GM23248 (cell line): ENCODE measurements around the gene PTPRT. TPM values are rescaled to one million over a fixed set of nuclear protein-coding genes. Genes with fewer than 3 reads are reported as not detected.

Experiments
- DNase-seq: peaks from one replicate; pipeline ENCODE4 v3.0.0-alpha.2; 2015
- H2AFZ ChIP-seq: fragments of 200-600 bp; sonication (generic); 2 replicates; pipeline ENCODE4 v1.6.1; 2016; ENCODE audit warnings: antibody characterized with exemption
- H3F3A ChIP-seq: fragments of 200-600 bp; sonication (generic); 2 replicates; pipeline ENCODE4 v1.6.1; 2016; ENCODE audit warnings: mild to moderate bottlenecking, antibody characterized with exemption, mixed run types; ENCODE audit not compliant: insufficient read depth
- H3K27ac ChIP-seq: fragments of 200-600 bp; sonication (generic); 2 replicates; pipeline ENCODE4 v1.5.1; 2016; ENCODE audit warnings: mild to moderate bottlenecking
- H3K27me3 ChIP-seq: fragments of 200-600 bp; sonication (generic); replicated peaks from 2 replicates; pipeline ENCODE4 v1.6.1; 2016; ENCODE audit warnings: mild to moderate bottlenecking; ENCODE audit not compliant: insufficient read depth
- H3K36me3 ChIP-seq: fragments of 200-600 bp; sonication (generic); 2 replicates; pipeline ENCODE4 v1.6.1; 2016; ENCODE audit warnings: low read depth, mild to moderate bottlenecking
- H3K4me1 ChIP-seq: fragments of 200-600 bp; sonication (generic); 2 replicates; pipeline ENCODE4 v1.6.1; 2016; ENCODE audit warnings: mild to moderate bottlenecking; ENCODE audit not compliant: insufficient read depth
- H3K4me2 ChIP-seq: fragments of 200-600 bp; sonication (generic); one replicate; pipeline ENCODE4 v1.6.1; 2016; ENCODE audit warnings: mild to moderate bottlenecking; ENCODE audit not compliant: unreplicated experiment
- H3K4me3 ChIP-seq: fragments of 200-600 bp; sonication (generic); 2 replicates; pipeline ENCODE4 v1.5.1; 2016; ENCODE audit warnings: mild to moderate bottlenecking
- H3K79me2 ChIP-seq: fragments of 200-600 bp; sonication (generic); 2 replicates; pipeline ENCODE4 v1.6.1; 2016; ENCODE audit warnings: mild to moderate bottlenecking; ENCODE audit not compliant: insufficient read depth
- H3K9ac ChIP-seq: fragments of 200-600 bp; sonication (generic); 2 replicates; pipeline ENCODE4 v1.6.1; 2016; ENCODE audit warnings: mild to moderate bottlenecking
- H3K9me2 ChIP-seq: fragments of 200-600 bp; sonication (generic); 2 replicates; pipeline ENCODE4 v1.6.1; 2016; ENCODE audit warnings: mixed run types, mild to moderate bottlenecking, moderate library complexity; ENCODE audit not compliant: insufficient read depth
- H3K9me3 ChIP-seq: fragments of 200-600 bp; sonication (generic); one replicate; pipeline ENCODE4 v1.6.1; 2017; ENCODE audit warnings: low read depth
- H4K20me1 ChIP-seq: fragments of 200-600 bp; sonication (generic); 2 replicates; pipeline ENCODE4 v1.6.0; 2016; ENCODE audit not compliant: insufficient read depth
- EZH2 ChIP-seq: fragments of 200-600 bp; sonication (generic); IDR thresholded peaks from 2 replicates; pipeline ENCODE4 v1.6.1; 2018; ENCODE audit warnings: antibody characterized with exemption, mild to moderate bottlenecking; ENCODE audit not compliant: insufficient read depth, poor library complexity, severe bottlenecking
- EZH2phosphoT487 ChIP-seq: fragments of 200-600 bp; sonication (generic); IDR thresholded peaks from 2 replicates; pipeline ENCODE4 v1.6.1; 2018; ENCODE audit warnings: antibody characterized with exemption, moderate library complexity, mild to moderate bottlenecking, low read depth; ENCODE audit not compliant: insufficient read depth
- WGBS, 2 experiments: methylation state at CpG; one replicate each; pipeline ENCODE4 v1.1.6; 2015 to 2017; ENCODE audit warnings: low lambda C conversion rate in 2 of 2, low coverage in 1 of 2; ENCODE audit errors: missing lambda C conversion rate in 2 of 2; 5-methylcytosine and 5-hydroxymethylcytosine counted together
- in situ Hi-C: fragments of 300-500 bp; cut with MboI; formaldehyde crosslinking; loops from 2 replicates; pipeline ENCODE4 v1.15.0; 2020
- polyA plus RNA-seq: library from polyadenylated mRNA; unstranded; fragments of >200 nt; fragmentation: Nextera tagmentation; extraction: Ambion mirVana; gene quantifications from 2 replicates; pipeline ENCODE4 v1.2.1, GENCODE V29; 2016
- total RNA-seq: library from RNA; depleted of rRNA; stranded (reverse); fragments of >200 nt; shearing (Covaris generic); gene quantifications from 2 replicates; pipeline ENCODE4 v1.2.3, GENCODE V29; 2014

Gene PTPRT
- total and polyA plus RNA-seq, 2 experiments from 2014 or later: not detected

GRCh38 chr20:42461291-42461690 is 728.4 kb downstream of the PTPRT start:
- Histone ChIP-seq H3K4me1 (no peaks in the 10 kb centered on the region), H3K4me3 (no peak overlapping the region), H3K9ac (no peak overlapping the region), H3K9me2 (no peaks in the 10 kb centered on the region), H3F3A (no peaks in the 10 kb centered on the region), H3K79me2 (no peaks in the 10 kb centered on the region), H3K27ac (no peak overlapping the region), H3K36me3 (no peaks in the 10 kb centered on the region), H3K4me2 (no peak overlapping the region), H4K20me1 (no peaks in the 10 kb centered on the region), H3K9me3 (no peaks in the 10 kb centered on the region), H3K27me3 (no peaks in the 10 kb centered on the region), H2AFZ (no peak overlapping the region)
- TF ChIP-seq EZH2phosphoT487 (no peak), EZH2 (no peak)
- in situ Hi-C loops: no loop called here
- 37 to 38% methylated on average over 2 of the region's 2 CpGs for WGBS, 2 experiments
- DNase-seq: no peak

GRCh38 chr20:42447270-42447669 is 742.4 kb downstream of the PTPRT start:
- no peaks in the 10 kb centered on the region for H3F3A ChIP-seq
- H3K9me3 ChIP-seq: no peaks in the 10 kb centered on the region
- 15 to 20% methylated on average over 2 of the region's 2 CpGs for WGBS, 2 experiments
- no peak for TF ChIP-seq EZH2phosphoT487
- TF ChIP-seq EZH2: no peak
- H3K27me3 ChIP-seq: no peaks in the 10 kb centered on the region
- no peaks in the 10 kb centered on the region for H3K9me2 ChIP-seq
- in situ Hi-C loops: no loop called here
- no peak overlapping the region for H2AFZ ChIP-seq
- no peaks in the 10 kb centered on the region for H4K20me1 ChIP-seq
- DNase-seq: no peak
- no peaks in the 10 kb centered on the region for H3K4me1 ChIP-seq
- H3K4me3 ChIP-seq: no peak overlapping the region
- H3K79me2 ChIP-seq: no peaks in the 10 kb centered on the region
- no peak overlapping the region for H3K9ac ChIP-seq
- no peak overlapping the region for H3K4me2 ChIP-seq
- H3K36me3 ChIP-seq: no peaks in the 10 kb centered on the region
- H3K27ac ChIP-seq: no peak overlapping the region

- Histone ChIP-seq H3K9me2 (no peaks in the 10 kb centered on the region), H3K79me2 (no peaks in the 10 kb centered on the region), H3K4me1 (no peaks in the 10 kb centered on the region), H3K9me3 (no peaks in the 10 kb centered on the region), H3K9ac (no peak overlapping the region), H3K36me3 (no peaks in the 10 kb centered on the region), H2AFZ (no peak overlapping the region), H3F3A (no peaks in the 10 kb centered on the region), H3K27ac (no peak overlapping the region), H3K4me2 (no peak overlapping the region), H3K27me3 (no peaks in the 10 kb centered on the region), H4K20me1 (no peaks in the 10 kb centered on the region), H3K4me3 (no peak overlapping the region)
- WGBS, 2 experiments: 13 to 30% methylated on average over 3 of the region's 3 CpGs
- no peak for DNase-seq
- in situ Hi-C loops: no loop called here
- TF ChIP-seq EZH2phosphoT487 (no peak), EZH2 (no peak)
Observed at GRCh38 chr20:42444799-42445198, 744.9 kb downstream of the PTPRT start.

- Histone ChIP-seq H3K36me3 (no peaks in the 10 kb centered on the region), H2AFZ (no peak overlapping the region), H3K9ac (no peak overlapping the region), H3K27ac (no peak overlapping the region), H3K9me3 (no peaks in the 10 kb centered on the region), H3K4me3 (no peak overlapping the region), H3K4me1 (no peaks in the 10 kb centered on the region), H3K9me2 (no peaks in the 10 kb centered on the region), H3F3A (no peaks in the 10 kb centered on the region), H3K79me2 (no peaks in the 10 kb centered on the region), H3K4me2 (no peak overlapping the region), H4K20me1 (no peaks in the 10 kb centered on the region), H3K27me3 (no peaks in the 10 kb centered on the region)
- in situ Hi-C loops: no loop called here
- no peak for TF ChIP-seq EZH2
- no peak for TF ChIP-seq EZH2phosphoT487
- WGBS, 2 experiments: 19 to 26% methylated on average over 4 of the region's 4 CpGs
- no peak for DNase-seq
Observed at GRCh38 chr20:42443200-42443599, 746.5 kb downstream of the PTPRT start.

GRCh38 chr20:42442716-42443115 is 747.0 kb downstream of the PTPRT start:
- Histone ChIP-seq H3K9ac (no peak overlapping the region), H2AFZ (no peak overlapping the region), H3K9me3 (no peaks in the 10 kb centered on the region), H4K20me1 (no peaks in the 10 kb centered on the region), H3K79me2 (no peaks in the 10 kb centered on the region), H3K9me2 (no peaks in the 10 kb centered on the region), H3K4me1 (no peaks in the 10 kb centered on the region), H3K27ac (no peak overlapping the region), H3K4me3 (no peak overlapping the region), H3F3A (no peaks in the 10 kb centered on the region), H3K36me3 (no peaks in the 10 kb centered on the region), H3K27me3 (no peaks in the 10 kb centered on the region), H3K4me2 (no peak overlapping the region)
- in situ Hi-C loops: no loop called here
- no peak for DNase-seq
- TF ChIP-seq EZH2phosphoT487 (no peak), EZH2 (no peak)
- WGBS, 2 experiments: 1 to 3% methylated on average over 6 of the region's 6 CpGs
